ENCODE data around the gene NAT14.
"Not testable (repeated sequence)": the region's sequence is repeated elsewhere in the genome, so short reads cannot be mapped to it uniquely, and the experiment has no call there.

NAT14 gene

GRCh38 chr19:55528030-55528803 lies 43.2 kb downstream of the NAT14 start:
- Histone ChIP-seq H3K4me2 (no peak overlapping the region), H3K9ac (no peak overlapping the region), H3K27me3 (ENCODE audit: insufficient read depth, low read depth) (peaks cover 36% of the 10 kb centered on the region), H4K20me1 (ENCODE audit: insufficient read depth) (no peaks in the 10 kb centered on the region), H3K36me3 (ENCODE audit: insufficient read depth) (no peaks in the 10 kb centered on the region), H2AFZ (ENCODE audit: low read depth) (no peak overlapping the region), H3K27ac (no peak overlapping the region), H3K4me3 (IDR thresholded peaks at IDR 0.05; ENCODE audit: insufficient read depth, low read depth, low read length) (no peak overlapping the region), H3K79me2 (ENCODE audit: insufficient read depth, low read depth) (no peaks in the 10 kb centered on the region), H3K4me1 (ENCODE audit: low read depth, poor library complexity, severe bottlenecking) (no peaks in the 10 kb centered on the region)
- no peak for TF ChIP-seq CTCF (conservative IDR thresholded peaks at IDR 0.05; ENCODE audit: low read depth, low read length)

- no peak overlapping the region for H3K4me3 ChIP-seq (IDR thresholded peaks at IDR 0.05; ENCODE audit: insufficient read depth, low read depth, low read length)
- no peaks in the 10 kb centered on the region for H3K4me1 ChIP-seq (ENCODE audit: low read depth, poor library complexity, severe bottlenecking)
- no peak overlapping the region for H3K4me2 ChIP-seq
- H3K79me2 ChIP-seq (ENCODE audit: insufficient read depth, low read depth): no peaks in the 10 kb centered on the region
- H3K36me3 ChIP-seq (ENCODE audit: insufficient read depth): no peaks in the 10 kb centered on the region
- no peak overlapping the region for H3K9ac ChIP-seq
- H4K20me1 ChIP-seq (ENCODE audit: insufficient read depth): no peaks in the 10 kb centered on the region
- H2AFZ ChIP-seq (ENCODE audit: low read depth): no peak overlapping the region
- no peak overlapping the region for H3K27ac ChIP-seq
- no peak for TF ChIP-seq CTCF (conservative IDR thresholded peaks at IDR 0.05; ENCODE audit: low read depth, low read length)
- H3K27me3 ChIP-seq (ENCODE audit: insufficient read depth, low read depth): peaks cover 30% of the 10 kb centered on the region
Measured at GRCh38 chr19:55529636-55530234, 44.7 kb downstream of the NAT14 start.

- no peaks in the 10 kb centered on the region for H3K4me1 ChIP-seq (ENCODE audit: low read depth, poor library complexity, severe bottlenecking)
- no peaks in the 10 kb centered on the region for H3K79me2 ChIP-seq (ENCODE audit: insufficient read depth, low read depth)
- H3K4me2 ChIP-seq: no peak overlapping the region
- H3K36me3 ChIP-seq (ENCODE audit: insufficient read depth): no peaks in the 10 kb centered on the region
- no peak overlapping the region for H3K27ac ChIP-seq
- peaks cover 29% of the 10 kb centered on the region for H3K27me3 ChIP-seq (ENCODE audit: insufficient read depth, low read depth)
- no peaks in the 10 kb centered on the region for H4K20me1 ChIP-seq (ENCODE audit: insufficient read depth)
- no peak for TF ChIP-seq CTCF (conservative IDR thresholded peaks at IDR 0.05; ENCODE audit: low read depth, low read length)
- H3K4me3 ChIP-seq (IDR thresholded peaks at IDR 0.05; ENCODE audit: insufficient read depth, low read depth, low read length): no peak overlapping the region
- H2AFZ ChIP-seq (ENCODE audit: low read depth): no peak overlapping the region
- no peak overlapping the region for H3K9ac ChIP-seq
Measured at GRCh38 chr19:55530996-55531395, 46.0 kb downstream of the NAT14 start.

GRCh38 chr19:55534280-55534679 lies 49.3 kb downstream of the NAT14 start:
- not testable (repeated sequence) for H4K20me1 ChIP-seq (ENCODE audit: insufficient read depth); H3K9ac ChIP-seq; H3K27ac ChIP-seq; H3K36me3 ChIP-seq (ENCODE audit: insufficient read depth); H3K4me2 ChIP-seq; H3K79me2 ChIP-seq (ENCODE audit: insufficient read depth, low read depth); H3K4me3 ChIP-seq (IDR thresholded peaks at IDR 0.05; ENCODE audit: insufficient read depth, low read depth, low read length); H2AFZ ChIP-seq (ENCODE audit: low read depth); H3K4me1 ChIP-seq (ENCODE audit: low read depth, poor library complexity, severe bottlenecking)
- peaks cover 39% of the 10 kb centered on the region for H3K27me3 ChIP-seq (ENCODE audit: insufficient read depth, low read depth)
